ENCODE results near the gene SHC2.

Gene SHC2

DNA sequence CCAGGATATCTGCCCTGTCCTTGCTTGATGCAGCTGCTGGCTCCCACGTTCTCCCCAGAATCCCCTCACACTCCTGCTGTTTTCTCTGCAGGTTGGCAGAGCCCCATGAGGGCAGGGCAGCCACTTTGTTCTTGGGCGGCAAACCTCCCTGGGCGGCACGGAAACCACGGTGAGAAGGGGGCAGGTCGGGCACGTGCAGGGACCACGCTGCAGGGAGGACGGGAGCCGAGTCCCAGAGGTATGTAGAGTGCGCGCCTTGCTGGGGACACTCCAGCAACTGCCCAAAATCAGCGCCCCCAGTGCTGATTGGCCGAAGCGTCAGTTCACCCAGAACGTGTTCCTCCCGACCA is 86.0 kb downstream of the SHC2 start:
- peaks cover 20% of the 10 kb centered on the region for H3K4me1 ChIP-seq (ENCODE audit: control insufficient read depth, low read length)
- no peak overlapping the region for H3K4me3 ChIP-seq (ENCODE audit: low read length)
- no peaks in the 10 kb centered on the region for H3K79me2 ChIP-seq (ENCODE audit: control insufficient read depth, low read length)
- no peaks in the 10 kb centered on the region for H3F3A ChIP-seq (ENCODE audit: control insufficient read depth, insufficient read depth)
- H3K9me2 ChIP-seq (replicated peaks; ENCODE audit: control insufficient read depth, low read length): no peaks in the 10 kb centered on the region
- no peaks in the 10 kb centered on the region for H3K27me3 ChIP-seq (ENCODE audit: control insufficient read depth, low read length)
- no peaks in the 10 kb centered on the region for H3K36me3 ChIP-seq (ENCODE audit: control insufficient read depth, low read length)
- TF ChIP-seq EZH2phosphoT487 (IDR thresholded peaks at IDR 0.05; ENCODE audit: borderline replicate concordance, low read length): no peak
- TF ChIP-seq, protein P1, sequence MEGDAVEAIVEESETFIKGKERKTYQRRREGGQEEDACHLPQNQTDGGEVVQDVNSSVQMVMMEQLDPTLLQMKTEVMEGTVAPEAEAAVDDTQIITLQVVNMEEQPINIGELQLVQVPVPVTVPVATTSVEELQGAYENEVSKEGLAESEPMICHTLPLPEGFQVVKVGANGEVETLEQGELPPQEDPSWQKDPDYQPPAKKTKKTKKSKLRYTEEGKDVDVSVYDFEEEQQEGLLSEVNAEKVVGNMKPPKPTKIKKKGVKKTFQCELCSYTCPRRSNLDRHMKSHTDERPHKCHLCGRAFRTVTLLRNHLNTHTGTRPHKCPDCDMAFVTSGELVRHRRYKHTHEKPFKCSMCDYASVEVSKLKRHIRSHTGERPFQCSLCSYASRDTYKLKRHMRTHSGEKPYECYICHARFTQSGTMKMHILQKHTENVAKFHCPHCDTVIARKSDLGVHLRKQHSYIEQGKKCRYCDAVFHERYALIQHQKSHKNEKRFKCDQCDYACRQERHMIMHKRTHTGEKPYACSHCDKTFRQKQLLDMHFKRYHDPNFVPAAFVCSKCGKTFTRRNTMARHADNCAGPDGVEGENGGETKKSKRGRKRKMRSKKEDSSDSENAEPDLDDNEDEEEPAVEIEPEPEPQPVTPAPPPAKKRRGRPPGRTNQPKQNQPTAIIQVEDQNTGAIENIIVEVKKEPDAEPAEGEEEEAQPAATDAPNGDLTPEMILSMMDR (IDR thresholded peaks at IDR 0.05; ENCODE audit: low read depth, low read length, poor library complexity, severe bottlenecking): no peak
- H3K4me2 ChIP-seq (ENCODE audit: low read length): no peak overlapping the region
- no peaks in the 10 kb centered on the region for H4K20me1 ChIP-seq (ENCODE audit: control insufficient read depth, insufficient read depth, low read depth, low read length)
- peaks cover 2% of the 10 kb centered on the region for H3K9me3 ChIP-seq (ENCODE audit: control insufficient read depth, insufficient read depth, low read length)
- no peak overlapping the region for H3K27ac ChIP-seq (ENCODE audit: low read depth, low read length)

DNA sequence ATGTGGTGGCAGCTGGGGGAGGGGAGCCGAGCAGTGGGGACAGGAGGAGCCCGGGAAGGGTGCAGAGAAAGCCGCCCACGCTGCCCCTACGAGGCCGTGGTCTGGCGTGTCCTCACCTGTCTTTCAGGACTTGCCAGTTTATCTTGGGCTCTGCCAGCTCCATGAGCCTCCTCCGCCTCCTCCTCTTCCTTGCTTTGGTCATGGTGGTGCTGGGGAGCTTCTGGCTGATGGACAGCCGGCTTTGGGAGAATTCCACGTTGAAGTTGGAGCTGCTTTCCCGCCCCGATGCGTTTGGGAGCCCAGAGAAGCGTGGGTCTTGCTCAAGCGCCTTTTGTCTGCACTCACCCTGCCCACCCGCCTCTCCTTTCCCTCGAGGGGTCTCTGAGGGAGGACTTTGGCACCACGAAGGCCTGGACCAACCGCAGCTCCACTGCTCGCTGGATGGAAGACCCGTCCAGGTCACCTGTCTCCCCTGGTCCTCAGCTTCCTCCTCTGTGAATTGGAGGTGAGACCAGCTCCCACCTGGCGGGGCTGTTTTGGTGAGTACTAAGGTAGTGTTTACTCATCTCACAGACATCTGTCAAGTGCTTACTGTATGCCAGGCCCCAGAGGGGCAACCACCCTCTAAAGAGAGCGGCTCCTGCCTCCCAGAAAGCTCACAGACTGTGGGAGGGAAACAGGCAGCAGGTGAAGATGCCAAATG is 86.5 kb downstream of the SHC2 start:
- Histone ChIP-seq H3K36me3 (ENCODE audit: control insufficient read depth, low read length) (no peaks in the 10 kb centered on the region), H3K79me2 (ENCODE audit: control insufficient read depth, low read length) (no peaks in the 10 kb centered on the region), H3K4me2 (ENCODE audit: low read length) (no peak overlapping the region), H3F3A (ENCODE audit: control insufficient read depth, insufficient read depth) (no peaks in the 10 kb centered on the region), H3K4me3 (ENCODE audit: low read length) (no peak overlapping the region), H3K27ac (ENCODE audit: low read depth, low read length) (no peak overlapping the region), H3K9me2 (replicated peaks; ENCODE audit: control insufficient read depth, low read length) (no peaks in the 10 kb centered on the region), H3K4me1 (ENCODE audit: control insufficient read depth, low read length) (peaks cover 20% of the 10 kb centered on the region), H3K27me3 (ENCODE audit: control insufficient read depth, low read length) (no peaks in the 10 kb centered on the region), H3K9me3 (ENCODE audit: control insufficient read depth, insufficient read depth, low read length) (no peaks in the 10 kb centered on the region), H4K20me1 (ENCODE audit: control insufficient read depth, insufficient read depth, low read depth, low read length) (no peaks in the 10 kb centered on the region)
- no peak for TF ChIP-seq EZH2phosphoT487 (IDR thresholded peaks at IDR 0.05; ENCODE audit: borderline replicate concordance, low read length)
- TF ChIP-seq, protein P1 (IDR thresholded peaks at IDR 0.05; ENCODE audit: low read depth, low read length, poor library complexity, severe bottlenecking): no peak

DNA sequence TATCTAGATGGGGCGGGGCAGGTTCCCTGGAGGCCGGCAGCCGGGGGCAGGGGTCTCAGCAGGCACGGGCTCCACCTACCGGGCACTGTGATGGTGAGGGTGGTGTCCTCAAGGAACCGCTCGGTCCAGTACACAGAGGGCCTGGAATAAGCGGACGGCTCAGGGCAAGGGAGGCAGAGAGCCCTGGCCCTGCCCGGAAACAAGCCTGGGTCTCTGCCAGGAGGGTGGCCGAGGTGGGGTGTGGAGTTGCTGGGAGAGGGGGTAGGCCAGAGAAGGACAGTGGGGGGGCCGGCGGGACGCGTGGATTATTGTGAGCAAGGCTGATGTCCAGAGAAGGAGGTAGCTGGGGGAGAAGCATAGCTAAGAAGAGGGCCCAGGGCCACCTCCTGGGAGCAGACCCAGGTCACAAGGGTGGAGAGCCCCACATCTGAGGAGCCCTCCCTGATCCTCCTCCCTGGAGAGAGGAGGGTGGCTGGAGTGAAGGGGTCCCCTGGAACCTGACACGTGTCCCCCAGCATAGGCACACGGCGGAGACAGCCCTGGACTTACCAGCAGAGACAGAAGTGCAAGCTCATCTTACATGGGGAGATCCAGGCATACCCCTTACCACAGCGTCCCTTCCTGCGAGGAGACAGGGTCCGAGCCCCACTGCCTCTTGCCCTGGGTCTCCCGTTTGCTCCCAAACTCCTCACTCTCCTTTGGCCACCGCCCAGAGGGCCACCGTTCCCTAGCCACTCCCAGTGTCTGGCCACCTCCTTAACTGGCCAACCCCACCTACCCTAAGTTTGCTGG is 87.2 kb downstream of the SHC2 start:
- Histone ChIP-seq H4K20me1 (ENCODE audit: control insufficient read depth, insufficient read depth, low read depth, low read length) (no peaks in the 10 kb centered on the region), H3K27me3 (ENCODE audit: control insufficient read depth, low read length) (no peaks in the 10 kb centered on the region), H3K27ac (ENCODE audit: low read depth, low read length) (no peak overlapping the region), H3K36me3 (ENCODE audit: control insufficient read depth, low read length) (no peaks in the 10 kb centered on the region), H3F3A (ENCODE audit: control insufficient read depth, insufficient read depth) (no peaks in the 10 kb centered on the region), H3K79me2 (ENCODE audit: control insufficient read depth, low read length) (no peaks in the 10 kb centered on the region), H3K4me2 (ENCODE audit: low read length) (no peak overlapping the region), H3K9me3 (ENCODE audit: control insufficient read depth, insufficient read depth, low read length) (no peaks in the 10 kb centered on the region), H3K4me1 (ENCODE audit: control insufficient read depth, low read length) (peaks cover 20% of the 10 kb centered on the region), H3K4me3 (ENCODE audit: low read length) (no peak overlapping the region), H3K9me2 (replicated peaks; ENCODE audit: control insufficient read depth, low read length) (no peaks in the 10 kb centered on the region)
- TF ChIP-seq, protein P1 (IDR thresholded peaks at IDR 0.05; ENCODE audit: low read depth, low read length, poor library complexity, severe bottlenecking): no peak
- TF ChIP-seq EZH2phosphoT487 (IDR thresholded peaks at IDR 0.05; ENCODE audit: borderline replicate concordance, low read length): no peak
